Hippocampal formation (tissue), 2 donors: ENCODE results near the gene RBM4B.

Source experiments
- DNase-seq, 2 donors: peaks; one replicate each; lab custom pipeline; 2025; lab: John Stamatoyannopoulos, UW

RBM4B gene

GRCh38 chr11:66706989-66707388 is 29.3 kb upstream of the RBM4B start:
- DNase-seq, result no peak

- no peak for DNase-seq
Measured at GRCh38 chr11:66705587-66706335, 28.1 kb upstream of the RBM4B start.

GRCh38 chr11:66704659-66705360 is 27.1 kb upstream of the RBM4B start:
- DNase-seq, result no peak

GRCh38 chr11:66701432-66702240 is 23.9 kb upstream of the RBM4B start:
- DNase-seq, result no peak

- no peak for DNase-seq
Measured at GRCh38 chr11:66700742-66701141, 23.1 kb upstream of the RBM4B start.

GRCh38 chr11:66700337-66700736 is 22.6 kb upstream of the RBM4B start:
- no peak for DNase-seq

GRCh38 chr11:66698491-66698890 is 20.8 kb upstream of the RBM4B start:
- no peak for DNase-seq

- no peak for DNase-seq
Measured at GRCh38 chr11:66697988-66698387, 20.3 kb upstream of the RBM4B start.

GRCh38 chr11:66696146-66696545 is 18.5 kb upstream of the RBM4B start:
- DNase-seq, result no peak

GRCh38 chr11:66694732-66695207 is 17.1 kb upstream of the RBM4B start:
- peak; percentile 53 to 74 for DNase-seq

- DNase-seq, result no peak
Measured at GRCh38 chr11:66694056-66694410, 16.3 kb upstream of the RBM4B start.

- DNase-seq, result no peak
Measured at GRCh38 chr11:66693356-66694055, 15.8 kb upstream of the RBM4B start.

- DNase-seq, result no peak
Measured at GRCh38 chr11:66692871-66693331, 15.2 kb upstream of the RBM4B start.

GRCh38 chr11:66692446-66692845 is 14.8 kb upstream of the RBM4B start:
- no peak for DNase-seq

GRCh38 chr11:66691311-66691980 is 13.8 kb upstream of the RBM4B start:
- DNase-seq, result no peak

GRCh38 chr11:66689661-66690590 is 12.2 kb upstream of the RBM4B start:
- no peak for DNase-seq

GRCh38 chr11:66688561-66689534 is 11.2 kb upstream of the RBM4B start:
- no peak for DNase-seq

GRCh38 chr11:66687831-66688281 is 10.2 kb upstream of the RBM4B start:
- DNase-seq, result no peak
